ENCODE data around the gene KRT1. TPM values are rescaled to one million over a fixed set of nuclear protein-coding genes. Genes with fewer than 3 reads are reported as not detected.

The KRT1 gene
- total RNA-seq, 5 donors from 2014 or later (not counting 1 experiment from before 2014, with no cell fraction given) = 0.19 to 57.7 (median 10.0) TPM

- Mint-ChIP-seq H3K36me3 (no peaks in the 10 kb centered on the region), H3K9me3 (no peaks in the 10 kb centered on the region), H3K4me1 (no peaks in the 10 kb centered on the region), H3K27me3 (no peaks in the 10 kb centered on the region), H3K4me3 (no peak overlapping the region), H3K27ac (no peak overlapping the region)
- ATAC-seq (replicated peaks in 1 of 4) = no peak
- Histone ChIP-seq H3K9me3 (no peaks in the 10 kb centered on the region), H3K27ac (ENCODE audit: low read length) (no peak overlapping the region), H3K4me3 (ENCODE audit: control insufficient read depth in 1 of 2, extremely low read depth in 1 of 2, low read length in 1 of 2) (no peak overlapping the region), H3K36me3 (ENCODE audit: control insufficient read depth in 2 of 2, extremely low read depth in 1 of 2, insufficient read depth in 1 of 2, low read length in 1 of 2) (no peaks in the 10 kb centered on the region), H3K4me1 (ENCODE audit: control insufficient read depth in 1 of 2, extremely low read depth in 1 of 2, insufficient read depth in 2 of 2, low read length in 2 of 2) (no peaks in the 10 kb centered on the region), H3K27me3 (replicated peaks in 1 of 2; ENCODE audit: control insufficient read depth in 2 of 2, extremely low read depth in 1 of 2, insufficient read depth in 2 of 2, low read length in 1 of 2) (peaks cover 0 to 22% of the 10 kb centered on the region in 2 experiments)
- no peak for DNase-seq
- WGBS (ENCODE audit: insufficient coverage) = 78% methylated on average over 1 of the region's 2 CpGs
- ChIA-PET CTCF (interaction anchor here in 1 of 2 donors (0.5 kb wide), 1 partner anchor 120 kb away, joined by 3 read pairs; no protein-coding TSS in a partner anchor), POLR2A (no interaction called here)
Observed at GRCh38 chr12:52722680-52723079, 42.5 kb upstream of the KRT1 start.

DNA sequence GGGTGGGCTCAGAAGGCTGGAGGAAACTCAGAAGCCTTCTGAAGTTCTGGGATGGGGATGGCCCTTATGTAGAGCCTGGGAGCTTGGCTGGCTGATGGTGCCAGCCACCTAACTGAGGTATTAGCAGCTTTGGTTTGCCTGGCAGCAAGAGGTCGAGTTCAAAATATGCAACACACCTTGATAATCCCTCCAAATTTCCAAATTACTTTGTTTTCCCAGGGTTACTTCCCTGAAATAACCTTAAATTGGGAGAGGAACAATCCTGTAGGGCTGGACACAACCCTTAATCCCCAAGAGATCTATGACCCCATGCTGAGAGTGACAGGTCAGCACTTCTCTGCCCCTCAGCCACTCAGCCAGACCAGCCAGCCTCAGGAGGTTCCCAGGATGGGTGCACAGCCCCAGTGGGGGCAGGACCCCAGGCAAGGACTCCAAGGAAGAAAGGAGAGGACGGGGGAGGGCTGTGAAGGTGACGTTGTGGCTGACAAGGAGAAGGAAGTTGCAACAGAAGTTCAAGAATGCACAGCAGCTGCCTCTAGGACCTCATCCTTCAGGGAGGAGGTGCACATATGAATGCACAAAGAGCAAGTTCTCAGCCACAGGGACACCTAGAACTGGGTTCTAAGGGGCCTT lies 41.7 kb upstream of the KRT1 start:
- WGBS (ENCODE audit: insufficient coverage) = 24% methylated on average over 3 of the region's 3 CpGs
- ATAC-seq (replicated peaks in 1 of 4) = no peak

DNA sequence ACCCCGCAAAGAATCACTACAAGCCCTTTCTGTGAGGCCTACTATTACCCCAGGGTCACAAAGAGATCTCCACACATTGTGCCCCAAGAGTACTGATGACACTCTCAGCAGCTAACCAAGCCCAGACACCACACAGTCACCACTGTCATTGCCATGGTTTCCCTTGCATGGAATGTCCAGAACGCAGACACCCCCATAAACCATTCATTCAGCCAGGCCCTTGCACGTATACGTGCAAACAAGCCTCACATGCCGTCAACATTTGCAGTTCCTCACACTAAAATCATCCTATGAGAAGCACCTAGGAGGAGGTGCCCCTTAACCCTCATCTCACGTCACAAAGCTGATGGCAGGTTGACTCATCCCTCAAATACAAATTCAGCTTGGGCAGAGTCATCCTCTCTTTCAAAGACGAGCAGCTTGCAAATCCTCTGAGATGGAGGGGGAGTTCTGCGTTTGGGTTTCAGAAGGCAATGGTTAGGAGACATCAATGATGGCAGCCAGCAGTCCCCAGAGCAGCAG lies 40.2 kb upstream of the KRT1 start:
- no peaks in the 10 kb centered on the region for H3K4me1 ChIP-seq (ENCODE audit: control insufficient read depth in 1 of 2, extremely low read depth in 1 of 2, insufficient read depth in 2 of 2, low read length in 2 of 2)
- H3K27ac ChIP-seq (ENCODE audit: low read length) = no peak overlapping the region
- no peak overlapping the region for H3K4me3 ChIP-seq (ENCODE audit: control insufficient read depth in 1 of 2, extremely low read depth in 1 of 2, low read length in 1 of 2)
- H3K36me3 ChIP-seq (ENCODE audit: control insufficient read depth in 2 of 2, extremely low read depth in 1 of 2, insufficient read depth in 1 of 2, low read length in 1 of 2) = no peaks in the 10 kb centered on the region
- peaks cover 9 to 13% of the 10 kb centered on the region in 2 donors for H3K27me3 Mint-ChIP-seq
- peaks cover 0 to 29% of the 10 kb centered on the region in 2 experiments for H3K27me3 ChIP-seq (replicated peaks in 1 of 2; ENCODE audit: control insufficient read depth in 2 of 2, extremely low read depth in 1 of 2, insufficient read depth in 2 of 2, low read length in 1 of 2)
- ChIA-PET POLR2A (no interaction called here), CTCF (no interaction called here)
- ATAC-seq (replicated peaks in 1 of 4) = no peak
- H3K36me3 Mint-ChIP-seq = no peaks in the 10 kb centered on the region
- DNase-seq = no peak
- no peak overlapping the region for H3K4me3 Mint-ChIP-seq
- no peaks in the 10 kb centered on the region for H3K4me1 Mint-ChIP-seq
- no peaks in the 10 kb centered on the region for H3K9me3 Mint-ChIP-seq
- no peaks in the 10 kb centered on the region for H3K9me3 ChIP-seq
- H3K27ac Mint-ChIP-seq = no peak overlapping the region
- 96% methylated on average over 6 of the region's 8 CpGs for WGBS (ENCODE audit: insufficient coverage)

More for the DNA sequence above, 41.7 kb upstream of the KRT1 start:
- ChIA-PET POLR2A (no interaction called here), CTCF (interaction anchor here in 1 of 2 donors (0.5 kb wide), 1 partner anchor 121 kb away, joined by 3 read pairs; no protein-coding TSS in a partner anchor)
- Mint-ChIP-seq H3K4me1 (no peaks in the 10 kb centered on the region), H3K9me3 (no peaks in the 10 kb centered on the region), H3K36me3 (no peaks in the 10 kb centered on the region), H3K27ac (no peak overlapping the region), H3K4me3 (no peak overlapping the region), H3K27me3 (no peaks in the 10 kb centered on the region)
- Histone ChIP-seq H3K4me1 (ENCODE audit: control insufficient read depth in 1 of 2, extremely low read depth in 1 of 2, insufficient read depth in 2 of 2, low read length in 2 of 2) (no peaks in the 10 kb centered on the region), H3K4me3 (ENCODE audit: control insufficient read depth in 1 of 2, extremely low read depth in 1 of 2, low read length in 1 of 2) (no peak overlapping the region), H3K27ac (ENCODE audit: low read length) (no peak overlapping the region), H3K36me3 (ENCODE audit: control insufficient read depth in 2 of 2, extremely low read depth in 1 of 2, insufficient read depth in 1 of 2, low read length in 1 of 2) (no peaks in the 10 kb centered on the region), H3K27me3 (replicated peaks in 1 of 2; ENCODE audit: control insufficient read depth in 2 of 2, extremely low read depth in 1 of 2, insufficient read depth in 2 of 2, low read length in 1 of 2) (peaks cover 0 to 24% of the 10 kb centered on the region in 2 experiments), H3K9me3 (no peaks in the 10 kb centered on the region)
- DNase-seq = no peak

GRCh38 chr12:52716061-52716460 lies 35.9 kb upstream of the KRT1 start:
- WGBS (ENCODE audit: insufficient coverage) = 56% methylated on average over 1 of the region's 5 CpGs
- no peak overlapping the region for H3K4me3 ChIP-seq (ENCODE audit: control insufficient read depth in 1 of 2, extremely low read depth in 1 of 2, low read length in 1 of 2)
- peaks cover 0 to 39% of the 10 kb centered on the region in 2 experiments for H3K27me3 ChIP-seq (replicated peaks in 1 of 2; ENCODE audit: control insufficient read depth in 2 of 2, extremely low read depth in 1 of 2, insufficient read depth in 2 of 2, low read length in 1 of 2)
- Mint-ChIP-seq H3K27me3 (peaks cover 26 to 42% of the 10 kb centered on the region in 2 donors), H3K4me1 (peaks cover 12 to 15% (median 12%) of the 10 kb centered on the region in 3 donors), H3K27ac (no peak overlapping the region), H3K36me3 (no peaks in the 10 kb centered on the region), H3K9me3 (no peaks in the 10 kb centered on the region), H3K4me3 (no peak overlapping the region)
- no peak overlapping the region for H3K27ac ChIP-seq (ENCODE audit: low read length)
- ATAC-seq (replicated peaks in 1 of 4) (no peak), DNase-seq (no peak)
- CTCF ChIA-PET = no interaction called here
- POLR2A ChIA-PET = no interaction called here
- H3K4me1 ChIP-seq (ENCODE audit: control insufficient read depth in 1 of 2, extremely low read depth in 1 of 2, insufficient read depth in 2 of 2, low read length in 2 of 2) = peaks cover 4 to 13% of the 10 kb centered on the region in 2 experiments
- no peaks in the 10 kb centered on the region for H3K9me3 ChIP-seq
- no peaks in the 10 kb centered on the region for H3K36me3 ChIP-seq (ENCODE audit: control insufficient read depth in 2 of 2, extremely low read depth in 1 of 2, insufficient read depth in 1 of 2, low read length in 1 of 2)

GRCh38 chr12:52715416-52715815 lies 35.2 kb upstream of the KRT1 start:
- H3K4me3 Mint-ChIP-seq = peak overlapping the region in 1 of 3 donors; percentile 76
- no peak overlapping the region for H3K4me3 ChIP-seq (ENCODE audit: control insufficient read depth in 1 of 2, extremely low read depth in 1 of 2, low read length in 1 of 2)
- peaks cover 4 to 13% of the 10 kb centered on the region in 2 experiments for H3K4me1 ChIP-seq (ENCODE audit: control insufficient read depth in 1 of 2, extremely low read depth in 1 of 2, insufficient read depth in 2 of 2, low read length in 2 of 2)
- H3K27ac Mint-ChIP-seq = no peak overlapping the region
- peaks cover 26 to 42% of the 10 kb centered on the region in 2 donors for H3K27me3 Mint-ChIP-seq
- no peaks in the 10 kb centered on the region for H3K9me3 Mint-ChIP-seq
- ATAC-seq (replicated peaks in 1 of 4) = no peak
- no peaks in the 10 kb centered on the region for H3K36me3 ChIP-seq (ENCODE audit: control insufficient read depth in 2 of 2, extremely low read depth in 1 of 2, insufficient read depth in 1 of 2, low read length in 1 of 2)
- no peaks in the 10 kb centered on the region for H3K36me3 Mint-ChIP-seq
- no peak for DNase-seq
- CTCF ChIA-PET = no interaction called here
- no peaks in the 10 kb centered on the region for H3K9me3 ChIP-seq
- H3K27ac ChIP-seq (ENCODE audit: low read length) = no peak overlapping the region
- peaks cover 0 to 39% of the 10 kb centered on the region in 2 experiments for H3K27me3 ChIP-seq (replicated peaks in 1 of 2; ENCODE audit: control insufficient read depth in 2 of 2, extremely low read depth in 1 of 2, insufficient read depth in 2 of 2, low read length in 1 of 2)
- WGBS (ENCODE audit: insufficient coverage) = 92% methylated on average over 14 of the region's 14 CpGs
- H3K4me1 Mint-ChIP-seq = peaks cover 12 to 15% (median 12%) of the 10 kb centered on the region in 3 donors
- POLR2A ChIA-PET = no interaction called here

GRCh38 chr12:52714887-52715281 lies 34.7 kb upstream of the KRT1 start:
- H3K27ac Mint-ChIP-seq = no peak overlapping the region
- no peaks in the 10 kb centered on the region for H3K36me3 Mint-ChIP-seq
- peaks cover 0 to 39% of the 10 kb centered on the region in 2 experiments for H3K27me3 ChIP-seq (replicated peaks in 1 of 2; ENCODE audit: control insufficient read depth in 2 of 2, extremely low read depth in 1 of 2, insufficient read depth in 2 of 2, low read length in 1 of 2)
- H3K4me1 ChIP-seq (ENCODE audit: control insufficient read depth in 1 of 2, extremely low read depth in 1 of 2, insufficient read depth in 2 of 2, low read length in 2 of 2) = peaks cover 4 to 13% of the 10 kb centered on the region in 2 experiments
- DNase-seq (no peak), ATAC-seq (replicated peaks in 1 of 4) (no peak)
- H3K4me3 Mint-ChIP-seq = peak overlapping the region; percentile 50 to 76 (median 58)
- H3K9me3 Mint-ChIP-seq = no peaks in the 10 kb centered on the region
- no peaks in the 10 kb centered on the region for H3K36me3 ChIP-seq (ENCODE audit: control insufficient read depth in 2 of 2, extremely low read depth in 1 of 2, insufficient read depth in 1 of 2, low read length in 1 of 2)
- H3K27me3 Mint-ChIP-seq = peaks cover 26 to 42% of the 10 kb centered on the region in 2 donors
- no peak overlapping the region for H3K4me3 ChIP-seq (ENCODE audit: control insufficient read depth in 1 of 2, extremely low read depth in 1 of 2, low read length in 1 of 2)
- no CpG with 5 or more reads among the region's 4 CpGs for WGBS (ENCODE audit: insufficient coverage)
- POLR2A ChIA-PET = no interaction called here
- no peaks in the 10 kb centered on the region for H3K9me3 ChIP-seq
- CTCF ChIA-PET = no interaction called here
- no peak overlapping the region for H3K27ac ChIP-seq (ENCODE audit: low read length)
- peaks cover 12 to 15% (median 12%) of the 10 kb centered on the region in 3 donors for H3K4me1 Mint-ChIP-seq

Measured in T-cell (primary cell).